ENCODE results near the gene OMP.

DNA sequence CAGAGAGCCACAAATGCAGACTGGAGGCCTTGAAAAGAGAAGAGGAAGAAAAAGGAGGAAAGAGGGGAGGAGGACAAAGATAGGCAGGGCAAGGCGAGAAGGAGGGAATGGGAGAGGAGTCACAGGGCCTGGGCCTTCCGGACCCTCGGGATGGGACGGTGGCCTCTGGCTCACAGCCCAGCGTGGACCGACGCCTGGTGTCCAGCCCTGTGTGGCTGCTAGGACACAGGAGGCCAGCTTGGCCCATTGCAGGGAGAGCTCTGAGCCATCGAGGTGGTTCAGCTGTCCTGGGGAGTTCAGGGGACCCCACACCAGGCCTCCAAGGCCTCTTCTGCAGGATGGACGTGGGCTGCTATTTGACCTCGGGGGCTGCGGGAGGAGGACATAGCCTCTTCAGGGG, 34.8 kb downstream of the OMP start:
- TF ChIP-seq ZNF274 (IDR thresholded peaks at IDR 0.05; ENCODE audit: low read length): no peak
- no peak for TF ChIP-seq ZNF274 (tag by site-specific recombination; IDR thresholded peaks at IDR 0.05; ENCODE audit: borderline replicate concordance)
- TF ChIP-seq KLF16 (tag by site-specific recombination; IDR thresholded peaks at IDR 0.05): no peak
- TF ChIP-seq, protein P1, sequence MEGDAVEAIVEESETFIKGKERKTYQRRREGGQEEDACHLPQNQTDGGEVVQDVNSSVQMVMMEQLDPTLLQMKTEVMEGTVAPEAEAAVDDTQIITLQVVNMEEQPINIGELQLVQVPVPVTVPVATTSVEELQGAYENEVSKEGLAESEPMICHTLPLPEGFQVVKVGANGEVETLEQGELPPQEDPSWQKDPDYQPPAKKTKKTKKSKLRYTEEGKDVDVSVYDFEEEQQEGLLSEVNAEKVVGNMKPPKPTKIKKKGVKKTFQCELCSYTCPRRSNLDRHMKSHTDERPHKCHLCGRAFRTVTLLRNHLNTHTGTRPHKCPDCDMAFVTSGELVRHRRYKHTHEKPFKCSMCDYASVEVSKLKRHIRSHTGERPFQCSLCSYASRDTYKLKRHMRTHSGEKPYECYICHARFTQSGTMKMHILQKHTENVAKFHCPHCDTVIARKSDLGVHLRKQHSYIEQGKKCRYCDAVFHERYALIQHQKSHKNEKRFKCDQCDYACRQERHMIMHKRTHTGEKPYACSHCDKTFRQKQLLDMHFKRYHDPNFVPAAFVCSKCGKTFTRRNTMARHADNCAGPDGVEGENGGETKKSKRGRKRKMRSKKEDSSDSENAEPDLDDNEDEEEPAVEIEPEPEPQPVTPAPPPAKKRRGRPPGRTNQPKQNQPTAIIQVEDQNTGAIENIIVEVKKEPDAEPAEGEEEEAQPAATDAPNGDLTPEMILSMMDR (tag by site-specific recombination; IDR thresholded peaks at IDR 0.05): no peak
- TF ChIP-seq ZNF266 (tag by site-specific recombination; IDR thresholded peaks at IDR 0.05; ENCODE audit: low read depth): no peak
- TF ChIP-seq, protein P2, sequence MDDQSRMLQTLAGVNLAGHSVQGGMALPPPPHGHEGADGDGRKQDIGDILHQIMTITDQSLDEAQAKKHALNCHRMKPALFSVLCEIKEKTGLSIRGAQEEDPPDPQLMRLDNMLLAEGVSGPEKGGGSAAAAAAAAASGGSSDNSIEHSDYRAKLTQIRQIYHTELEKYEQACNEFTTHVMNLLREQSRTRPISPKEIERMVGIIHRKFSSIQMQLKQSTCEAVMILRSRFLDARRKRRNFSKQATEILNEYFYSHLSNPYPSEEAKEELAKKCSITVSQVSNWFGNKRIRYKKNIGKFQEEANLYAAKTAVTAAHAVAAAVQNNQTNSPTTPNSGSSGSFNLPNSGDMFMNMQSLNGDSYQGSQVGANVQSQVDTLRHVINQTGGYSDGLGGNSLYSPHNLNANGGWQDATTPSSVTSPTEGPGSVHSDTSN (CRISPR knock-in tag; IDR thresholded peaks at IDR 0.05): no peak
- TF ChIP-seq ZNF501 (tag by site-specific recombination; IDR thresholded peaks at IDR 0.05): no peak
- TF ChIP-seq, protein P3, sequence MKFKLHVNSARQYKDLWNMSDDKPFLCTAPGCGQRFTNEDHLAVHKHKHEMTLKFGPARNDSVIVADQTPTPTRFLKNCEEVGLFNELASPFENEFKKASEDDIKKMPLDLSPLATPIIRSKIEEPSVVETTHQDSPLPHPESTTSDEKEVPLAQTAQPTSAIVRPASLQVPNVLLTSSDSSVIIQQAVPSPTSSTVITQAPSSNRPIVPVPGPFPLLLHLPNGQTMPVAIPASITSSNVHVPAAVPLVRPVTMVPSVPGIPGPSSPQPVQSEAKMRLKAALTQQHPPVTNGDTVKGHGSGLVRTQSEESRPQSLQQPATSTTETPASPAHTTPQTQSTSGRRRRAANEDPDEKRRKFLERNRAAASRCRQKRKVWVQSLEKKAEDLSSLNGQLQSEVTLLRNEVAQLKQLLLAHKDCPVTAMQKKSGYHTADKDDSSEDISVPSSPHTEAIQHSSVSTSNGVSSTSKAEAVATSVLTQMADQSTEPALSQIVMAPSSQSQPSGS (tag by site-specific recombination; IDR thresholded peaks at IDR 0.05; ENCODE audit: low read depth): no peak
- TF ChIP-seq, protein P4, sequence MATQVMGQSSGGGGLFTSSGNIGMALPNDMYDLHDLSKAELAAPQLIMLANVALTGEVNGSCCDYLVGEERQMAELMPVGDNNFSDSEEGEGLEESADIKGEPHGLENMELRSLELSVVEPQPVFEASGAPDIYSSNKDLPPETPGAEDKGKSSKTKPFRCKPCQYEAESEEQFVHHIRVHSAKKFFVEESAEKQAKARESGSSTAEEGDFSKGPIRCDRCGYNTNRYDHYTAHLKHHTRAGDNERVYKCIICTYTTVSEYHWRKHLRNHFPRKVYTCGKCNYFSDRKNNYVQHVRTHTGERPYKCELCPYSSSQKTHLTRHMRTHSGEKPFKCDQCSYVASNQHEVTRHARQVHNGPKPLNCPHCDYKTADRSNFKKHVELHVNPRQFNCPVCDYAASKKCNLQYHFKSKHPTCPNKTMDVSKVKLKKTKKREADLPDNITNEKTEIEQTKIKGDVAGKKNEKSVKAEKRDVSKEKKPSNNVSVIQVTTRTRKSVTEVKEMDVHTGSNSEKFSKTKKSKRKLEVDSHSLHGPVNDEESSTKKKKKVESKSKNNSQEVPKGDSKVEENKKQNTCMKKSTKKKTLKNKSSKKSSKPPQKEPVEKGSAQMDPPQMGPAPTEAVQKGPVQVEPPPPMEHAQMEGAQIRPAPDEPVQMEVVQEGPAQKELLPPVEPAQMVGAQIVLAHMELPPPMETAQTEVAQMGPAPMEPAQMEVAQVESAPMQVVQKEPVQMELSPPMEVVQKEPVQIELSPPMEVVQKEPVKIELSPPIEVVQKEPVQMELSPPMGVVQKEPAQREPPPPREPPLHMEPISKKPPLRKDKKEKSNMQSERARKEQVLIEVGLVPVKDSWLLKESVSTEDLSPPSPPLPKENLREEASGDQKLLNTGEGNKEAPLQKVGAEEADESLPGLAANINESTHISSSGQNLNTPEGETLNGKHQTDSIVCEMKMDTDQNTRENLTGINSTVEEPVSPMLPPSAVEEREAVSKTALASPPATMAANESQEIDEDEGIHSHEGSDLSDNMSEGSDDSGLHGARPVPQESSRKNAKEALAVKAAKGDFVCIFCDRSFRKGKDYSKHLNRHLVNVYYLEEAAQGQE (tag by site-specific recombination; IDR thresholded peaks at IDR 0.05): no peak
- no peak for TF ChIP-seq YY1 (tag by site-specific recombination; IDR thresholded peaks at IDR 0.05)
- TF ChIP-seq SCRT2 (tag by site-specific recombination; IDR thresholded peaks at IDR 0.05): no peak
- TF ChIP-seq, protein P5, sequence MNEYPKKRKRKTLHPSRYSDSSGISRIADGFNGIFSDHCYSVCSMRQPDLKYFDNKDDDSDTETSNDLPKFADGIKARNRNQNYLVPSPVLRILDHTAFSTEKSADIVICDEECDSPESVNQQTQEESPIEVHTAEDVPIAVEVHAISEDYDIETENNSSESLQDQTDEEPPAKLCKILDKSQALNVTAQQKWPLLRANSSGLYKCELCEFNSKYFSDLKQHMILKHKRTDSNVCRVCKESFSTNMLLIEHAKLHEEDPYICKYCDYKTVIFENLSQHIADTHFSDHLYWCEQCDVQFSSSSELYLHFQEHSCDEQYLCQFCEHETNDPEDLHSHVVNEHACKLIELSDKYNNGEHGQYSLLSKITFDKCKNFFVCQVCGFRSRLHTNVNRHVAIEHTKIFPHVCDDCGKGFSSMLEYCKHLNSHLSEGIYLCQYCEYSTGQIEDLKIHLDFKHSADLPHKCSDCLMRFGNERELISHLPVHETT (tag by site-specific recombination; IDR thresholded peaks at IDR 0.05): no peak
- TF ChIP-seq SCRT1 (tag by site-specific recombination; IDR thresholded peaks at IDR 0.05; ENCODE audit: borderline replicate concordance): no peak
- TF ChIP-seq, protein P6, sequence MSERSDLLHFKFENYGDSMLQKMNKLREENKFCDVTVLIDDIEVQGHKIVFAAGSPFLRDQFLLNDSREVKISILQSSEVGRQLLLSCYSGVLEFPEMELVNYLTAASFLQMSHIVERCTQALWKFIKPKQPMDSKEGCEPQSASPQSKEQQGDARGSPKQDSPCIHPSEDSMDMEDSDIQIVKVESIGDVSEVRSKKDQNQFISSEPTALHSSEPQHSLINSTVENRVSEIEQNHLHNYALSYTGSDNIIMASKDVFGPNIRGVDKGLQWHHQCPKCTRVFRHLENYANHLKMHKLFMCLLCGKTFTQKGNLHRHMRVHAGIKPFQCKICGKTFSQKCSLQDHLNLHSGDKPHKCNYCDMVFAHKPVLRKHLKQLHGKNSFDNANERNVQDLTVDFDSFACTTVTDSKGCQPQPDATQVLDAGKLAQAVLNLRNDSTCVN (tag by site-specific recombination; optimal IDR thresholded peaks at IDR 0.05): no peak
- TF ChIP-seq REPIN1 (tag by site-specific recombination; IDR thresholded peaks at IDR 0.05; ENCODE audit: low read depth): no peak
